GM19328 (cell line): Measurements from ENCODE around the gene MS4A3.
"Not testable (repeated sequence)": the region's sequence is repeated elsewhere in the genome, so short reads cannot be mapped to it uniquely, and the experiment has no call there.

Source experiments
- ATAC-seq: cut with Tn5 transposase; IDR thresholded peaks from one replicate; pipeline ENCODE4 v1.9.1; 2021; ENCODE audit warnings: mild to moderate bottlenecking, moderate library complexity; ENCODE audit not compliant: unreplicated experiment

MS4A3 gene, protein sequence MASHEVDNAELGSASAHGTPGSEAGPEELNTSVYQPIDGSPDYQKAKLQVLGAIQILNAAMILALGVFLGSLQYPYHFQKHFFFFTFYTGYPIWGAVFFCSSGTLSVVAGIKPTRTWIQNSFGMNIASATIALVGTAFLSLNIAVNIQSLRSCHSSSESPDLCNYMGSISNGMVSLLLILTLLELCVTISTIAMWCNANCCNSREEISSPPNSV

GRCh38 chr11:60056349-60056969, at the start of gene MS4A3:
TSS of gene MS4A3 (plus strand) at chr11:60056665. CDS start at chr11:60061161, 4,496 bp downstream.
- no peak for ATAC-seq

GRCh38 chr11:60016881-60017280, 39.6 kb upstream of the MS4A3 start, which contains the start of gene OOSP4B:
TSS of gene OOSP4B (plus strand) at chr11:60017181.
- no peak for ATAC-seq

GRCh38 chr11:60018058-60018457, 38.4 kb upstream of the MS4A3 start:
- ATAC-seq = no peak

GRCh38 chr11:60020376-60020775, 36.1 kb upstream of the MS4A3 start:
- not testable (repeated sequence) for ATAC-seq

DNA sequence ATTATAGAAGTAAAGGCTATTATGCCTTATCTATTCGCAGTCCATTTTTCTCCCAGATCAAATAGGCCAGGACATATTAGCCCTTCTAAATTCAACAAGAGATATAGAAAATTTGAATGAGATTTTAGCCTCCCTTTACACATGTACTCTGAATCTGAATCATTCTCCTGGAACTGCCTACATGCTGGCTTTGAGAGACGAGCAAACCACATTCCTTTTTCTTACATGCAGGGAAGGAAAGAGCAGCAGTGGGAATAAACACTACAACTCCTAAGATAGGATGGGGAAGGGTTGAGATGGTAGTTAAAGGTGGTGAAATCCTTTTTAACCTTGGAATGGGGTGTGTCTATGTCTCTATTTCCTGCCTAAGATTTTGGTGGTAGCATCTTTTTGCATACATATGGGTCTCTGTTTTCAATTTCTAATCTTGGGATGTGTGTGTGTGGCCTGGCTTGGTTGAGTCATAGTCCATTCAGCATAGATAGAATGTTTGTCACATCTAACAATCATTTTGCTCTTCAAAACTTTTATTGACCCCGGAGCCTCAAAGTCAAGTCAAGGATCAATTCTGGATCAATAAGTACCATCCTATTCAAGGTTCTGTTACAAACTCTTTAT, 27.3 kb upstream of the MS4A3 start:
- ATAC-seq = no peak

DNA sequence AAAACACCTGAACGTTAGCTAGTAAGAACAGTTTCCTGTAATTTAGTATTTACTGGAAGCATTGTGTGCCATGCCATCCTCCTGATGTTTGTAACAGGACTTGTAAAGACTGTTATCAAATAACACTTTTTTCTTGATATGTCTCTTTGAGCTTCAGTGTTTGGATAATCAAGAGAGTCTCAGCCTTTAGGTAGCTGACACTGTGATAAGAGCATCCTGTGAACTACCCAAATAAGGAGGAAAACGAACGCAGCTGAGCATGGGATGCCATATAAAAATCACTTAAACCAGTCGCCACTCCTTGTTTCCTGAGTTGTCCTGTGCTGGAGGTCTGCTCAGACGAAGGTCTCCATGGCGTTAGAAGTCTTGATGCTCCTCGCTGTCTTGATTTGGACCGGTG, 16.4 kb upstream of the MS4A3 start, which contains the start of gene OOSP2:
Gene OOSP2 (plus strand): TSS at position 301 of the 400 bp plus-strand sequence. CDS start 51 bp downstream, at position 352.
- ATAC-seq = no peak

DNA sequence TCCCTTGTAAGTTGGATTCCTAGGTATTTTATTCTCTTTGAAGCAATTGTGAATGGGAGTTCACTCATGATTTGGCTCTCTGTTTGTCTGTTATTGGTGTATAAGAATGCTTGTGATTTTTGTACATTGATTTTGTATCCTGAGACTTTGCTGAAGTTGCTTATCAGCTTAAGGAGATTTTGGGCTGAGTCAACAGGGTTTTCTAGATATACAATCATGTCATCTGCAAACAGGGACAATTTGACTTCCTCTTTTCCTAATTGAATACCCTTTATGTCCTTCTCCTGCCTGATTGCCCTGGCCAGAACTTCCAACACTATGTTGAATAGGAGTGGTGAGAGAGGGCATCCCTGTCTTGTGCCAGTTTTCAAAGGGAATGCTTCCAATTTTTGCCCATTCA, 6.0 kb upstream of the MS4A3 start:
- not testable (repeated sequence) for ATAC-seq

GRCh38 chr11:60050839-60051238, 5.6 kb upstream of the MS4A3 start:
- ATAC-seq = not testable (repeated sequence)

GRCh38 chr11:60059052-60059451, 2.6 kb downstream of the MS4A3 start:
- ATAC-seq = no peak

- no peak for ATAC-seq
Observed at GRCh38 chr11:60059521-60060240, 3.2 kb downstream of the MS4A3 start.

DNA sequence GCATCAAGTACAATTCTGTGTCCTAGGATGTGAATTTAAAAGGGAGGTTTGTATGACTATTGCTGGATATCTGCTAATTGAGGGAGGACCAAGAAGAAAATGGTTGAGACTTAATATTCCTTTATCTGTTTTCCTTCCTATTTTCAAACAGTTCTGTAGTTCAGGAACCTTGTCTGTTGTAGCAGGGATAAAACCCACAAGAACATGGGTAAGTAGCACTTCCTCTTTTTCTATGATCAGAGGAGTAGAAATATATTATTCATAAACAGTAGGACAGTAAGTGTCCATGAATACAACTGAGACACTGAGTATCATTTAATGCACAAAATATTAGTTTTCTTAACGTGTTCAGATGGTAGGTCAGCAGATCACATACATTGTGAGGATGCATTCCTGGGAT, 7.6 kb downstream of the MS4A3 start:
- ATAC-seq = no peak

DNA sequence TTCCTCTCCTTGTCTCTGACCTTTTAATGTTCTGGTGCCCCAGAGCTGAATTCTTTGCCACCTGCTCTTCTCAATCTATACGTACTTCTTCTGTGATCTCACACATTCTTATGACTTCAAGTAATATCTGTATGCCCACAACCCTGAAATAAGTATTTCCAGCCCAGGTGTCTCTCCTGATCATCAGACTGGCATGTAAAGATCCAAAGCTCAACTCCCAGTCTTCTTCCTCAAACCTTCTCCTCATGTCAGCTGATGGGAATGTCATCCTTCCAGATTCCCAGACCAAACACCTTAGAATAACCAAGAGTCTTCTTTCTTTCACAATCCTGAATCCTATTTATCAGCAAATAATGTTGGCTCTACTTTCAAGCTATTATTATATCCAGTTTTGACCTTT, 9.3 kb downstream of the MS4A3 start:
- no peak for ATAC-seq

GRCh38 chr11:60069450-60069849, 13.0 kb downstream of the MS4A3 start:
- no peak for ATAC-seq

DNA sequence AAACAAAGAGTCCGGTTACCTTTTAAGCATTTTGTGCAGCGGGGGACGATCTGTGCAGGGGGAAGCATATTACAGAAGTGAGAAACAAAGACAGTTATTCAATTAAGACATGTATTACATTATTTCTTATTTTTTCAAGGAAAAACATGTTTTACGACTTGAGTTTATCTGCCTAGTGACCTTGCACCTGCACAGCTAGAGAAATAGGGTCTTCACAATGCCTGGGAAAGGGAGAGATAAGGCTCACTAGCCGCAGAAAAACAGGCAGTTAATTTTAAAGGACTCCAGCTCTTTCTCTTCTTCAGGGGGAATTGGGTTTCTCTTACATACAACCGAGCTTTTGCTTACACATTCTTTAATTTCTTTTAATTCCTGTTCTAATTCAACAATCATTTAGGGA, 15.2 kb downstream of the MS4A3 start:
- not testable (repeated sequence) for ATAC-seq

DNA sequence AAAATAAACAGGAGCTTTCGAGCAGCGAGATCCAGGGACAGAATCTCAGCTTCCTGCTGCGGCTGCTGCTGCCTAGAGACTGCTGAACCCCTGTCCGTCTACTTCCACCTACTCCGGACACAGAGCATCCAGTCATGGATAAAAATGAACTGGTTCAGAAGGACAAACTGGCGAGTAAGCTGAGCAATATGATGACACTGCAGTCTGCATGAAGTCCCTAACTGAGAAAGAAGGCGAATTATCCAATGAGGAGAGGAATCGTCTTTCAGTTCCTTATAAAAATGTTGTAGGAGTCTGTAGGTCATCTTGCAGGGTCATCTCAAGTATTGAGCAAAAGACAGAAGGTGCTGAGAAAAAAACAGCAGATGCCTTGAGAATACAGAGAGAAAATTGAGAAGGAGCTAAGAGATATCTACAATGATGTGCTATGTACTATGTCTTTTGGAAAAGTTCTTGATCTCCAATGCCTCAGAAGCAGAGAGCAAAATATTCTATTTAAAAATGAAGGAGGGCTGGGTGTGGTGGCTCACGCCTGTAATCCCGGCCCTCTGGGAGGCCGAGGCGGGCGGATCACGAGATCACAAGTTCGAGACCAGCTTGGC, 20.9 kb downstream of the MS4A3 start:
- no peak for ATAC-seq

GRCh38 chr11:60077981-60078380, 21.5 kb downstream of the MS4A3 start:
- ATAC-seq = no peak

DNA sequence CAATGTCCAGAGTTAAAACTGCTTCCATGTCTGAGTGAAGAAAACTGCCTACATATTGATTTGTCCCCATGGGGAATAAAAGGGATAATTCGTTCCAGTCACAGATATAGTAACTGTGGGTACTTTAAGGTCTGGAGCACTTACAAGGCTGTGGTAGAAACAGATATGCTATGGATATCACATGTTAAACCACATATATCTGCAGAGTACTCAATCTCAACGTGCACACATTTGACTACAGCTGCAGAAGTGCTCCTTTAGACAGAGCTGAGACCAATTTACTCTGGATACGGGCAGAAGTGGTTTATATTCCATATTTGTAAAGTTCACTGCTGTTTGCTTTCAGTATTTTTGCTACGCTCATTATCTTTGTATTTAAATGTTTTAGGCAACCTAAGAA, 22.3 kb downstream of the MS4A3 start:
- no peak for ATAC-seq

GRCh38 chr11:60080535-60080934, 24.1 kb downstream of the MS4A3 start:
- ATAC-seq = no peak

- no peak for ATAC-seq
Observed at GRCh38 chr11:60084631-60085273, 28.3 kb downstream of the MS4A3 start.

DNA sequence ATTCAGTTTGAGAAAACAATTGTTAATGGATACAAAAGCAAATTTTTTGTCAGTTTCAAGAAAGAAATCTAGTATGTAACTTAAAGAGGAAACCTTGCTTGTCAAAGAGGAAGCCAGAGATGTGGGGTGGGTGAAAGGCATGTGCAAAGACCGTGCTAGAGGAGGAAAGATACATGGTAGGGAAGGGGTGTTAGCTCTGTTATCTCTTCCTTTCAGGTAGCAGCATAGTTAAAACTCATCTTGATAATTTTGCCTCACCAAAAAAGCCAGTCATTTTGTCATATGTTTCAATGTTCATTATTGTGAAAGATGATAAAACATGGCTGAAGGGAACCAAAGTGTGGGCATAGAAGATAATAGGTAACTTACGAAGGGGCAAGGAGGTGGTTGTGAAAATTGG, 29.4 kb downstream of the MS4A3 start:
- no peak for ATAC-seq

GRCh38 chr11:60087239-60087638, 30.8 kb downstream of the MS4A3 start:
- no peak for ATAC-seq
